Measurements from ENCODE around the gene PTPRU. TPM values are rescaled to one million over a fixed set of nuclear protein-coding genes. Genes with fewer than 3 reads are reported as not detected.

The PTPRU gene
- polyA plus RNA-seq, 1 of the 3 experiments (the other 2 are of a cell fraction): 3.5 TPM

DNA sequence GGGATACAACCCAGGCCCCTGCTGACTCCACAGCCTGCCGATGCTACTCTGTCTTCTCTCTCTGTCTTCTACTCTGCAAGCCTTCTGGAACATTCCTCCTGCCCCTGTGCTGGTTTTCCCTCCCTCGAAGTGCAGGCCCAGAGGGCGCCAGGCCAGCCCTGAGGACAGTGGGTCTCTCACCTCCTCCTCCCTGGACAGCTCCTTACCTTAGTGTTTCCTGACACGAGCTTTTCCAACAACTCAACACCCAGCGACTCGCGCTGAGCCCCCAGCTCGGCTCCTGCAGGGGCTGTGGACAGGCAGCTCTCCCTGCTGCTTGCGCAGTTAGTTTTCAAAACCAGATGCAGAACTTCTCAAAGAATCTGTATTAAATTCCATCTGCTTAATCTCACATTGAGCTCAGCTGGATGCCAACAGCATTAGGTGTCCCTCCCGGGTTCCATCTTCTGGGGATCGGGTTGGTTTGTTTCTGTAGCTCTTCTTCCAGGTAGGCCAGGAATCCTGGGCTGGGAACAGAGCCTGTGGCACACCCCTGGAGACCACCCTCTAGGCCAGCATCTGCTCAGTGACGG, 54.2 kb downstream of the PTPRU start:
- no peaks in the 10 kb centered on the region for H3K36me3 ChIP-seq (replicated peaks in 1 of 2; ENCODE audit: control insufficient read depth in 1 of 2, insufficient read depth in 2 of 2, low read length in 1 of 2)
- POLR2A ChIA-PET: interaction anchor here (0.9 kb wide), 1 partner anchor 9 kb away, joined by 3 read pairs; no protein-coding TSS in a partner anchor
- H3K4me1 ChIP-seq (ENCODE audit: control insufficient read depth in 1 of 2, insufficient read depth in 2 of 2, low read depth in 1 of 2, low read length in 1 of 2): peaks cover 0 to 3% of the 10 kb centered on the region in 2 experiments; a peak in 1 of 4 replicates
- H3K27me3 ChIP-seq (ENCODE audit: insufficient read depth): no peaks in the 10 kb centered on the region
- H3K9ac ChIP-seq: no peak overlapping the region
- H3K9me3 ChIP-seq: no peaks in the 10 kb centered on the region
- no peak for DNase-seq
- no peaks in the 10 kb centered on the region for H3K9me2 ChIP-seq
- no peak overlapping the region for H3K4me2 ChIP-seq
- no peaks in the 10 kb centered on the region for H4K20me1 ChIP-seq (ENCODE audit: insufficient read depth)
- no peaks in the 10 kb centered on the region for H3F3A ChIP-seq (replicated peaks; ENCODE audit: insufficient read depth)
- no peaks in the 10 kb centered on the region for H3K79me2 ChIP-seq (ENCODE audit: insufficient read depth)
- H2AFZ ChIP-seq (ENCODE audit: low read depth): no peak overlapping the region
- H3K4me3 ChIP-seq (ENCODE audit: low read depth in 2 of 2, low read length in 1 of 2): no peak overlapping the region
- WGBS (ENCODE audit: low lambda C conversion rate): 66% methylated on average over 11 of the region's 12 CpGs
- CTCF ChIA-PET: interaction anchor here (1.1 kb wide), 1 partner anchor 821 kb away, joined by 3 read pairs; no protein-coding TSS in a partner anchor
- H3K27ac ChIP-seq (ENCODE audit: low read depth in 2 of 2, low read length in 1 of 2): no peak overlapping the region
- TF ChIP-seq YY1 (IDR thresholded peaks at IDR 0.05; ENCODE audit: low read depth): no peak
- TF ChIP-seq JUND (IDR thresholded peaks at IDR 0.05): no peak
- no peak for TF ChIP-seq CHD2 (IDR thresholded peaks at IDR 0.05; ENCODE audit: low read length, partially characterized antibody)
- no peak for TF ChIP-seq NRF1 (IDR thresholded peaks at IDR 0.05; ENCODE audit: low read depth, low read length)
- no peak for TF ChIP-seq GABPA (IDR thresholded peaks at IDR 0.05; ENCODE audit: low read depth)
- TF ChIP-seq, protein P1, sequence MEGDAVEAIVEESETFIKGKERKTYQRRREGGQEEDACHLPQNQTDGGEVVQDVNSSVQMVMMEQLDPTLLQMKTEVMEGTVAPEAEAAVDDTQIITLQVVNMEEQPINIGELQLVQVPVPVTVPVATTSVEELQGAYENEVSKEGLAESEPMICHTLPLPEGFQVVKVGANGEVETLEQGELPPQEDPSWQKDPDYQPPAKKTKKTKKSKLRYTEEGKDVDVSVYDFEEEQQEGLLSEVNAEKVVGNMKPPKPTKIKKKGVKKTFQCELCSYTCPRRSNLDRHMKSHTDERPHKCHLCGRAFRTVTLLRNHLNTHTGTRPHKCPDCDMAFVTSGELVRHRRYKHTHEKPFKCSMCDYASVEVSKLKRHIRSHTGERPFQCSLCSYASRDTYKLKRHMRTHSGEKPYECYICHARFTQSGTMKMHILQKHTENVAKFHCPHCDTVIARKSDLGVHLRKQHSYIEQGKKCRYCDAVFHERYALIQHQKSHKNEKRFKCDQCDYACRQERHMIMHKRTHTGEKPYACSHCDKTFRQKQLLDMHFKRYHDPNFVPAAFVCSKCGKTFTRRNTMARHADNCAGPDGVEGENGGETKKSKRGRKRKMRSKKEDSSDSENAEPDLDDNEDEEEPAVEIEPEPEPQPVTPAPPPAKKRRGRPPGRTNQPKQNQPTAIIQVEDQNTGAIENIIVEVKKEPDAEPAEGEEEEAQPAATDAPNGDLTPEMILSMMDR (IDR thresholded peaks at IDR 0.05): no peak
- no peak for TF ChIP-seq NFIC (IDR thresholded peaks at IDR 0.05; ENCODE audit: borderline replicate concordance)
- TF ChIP-seq, protein P2, sequence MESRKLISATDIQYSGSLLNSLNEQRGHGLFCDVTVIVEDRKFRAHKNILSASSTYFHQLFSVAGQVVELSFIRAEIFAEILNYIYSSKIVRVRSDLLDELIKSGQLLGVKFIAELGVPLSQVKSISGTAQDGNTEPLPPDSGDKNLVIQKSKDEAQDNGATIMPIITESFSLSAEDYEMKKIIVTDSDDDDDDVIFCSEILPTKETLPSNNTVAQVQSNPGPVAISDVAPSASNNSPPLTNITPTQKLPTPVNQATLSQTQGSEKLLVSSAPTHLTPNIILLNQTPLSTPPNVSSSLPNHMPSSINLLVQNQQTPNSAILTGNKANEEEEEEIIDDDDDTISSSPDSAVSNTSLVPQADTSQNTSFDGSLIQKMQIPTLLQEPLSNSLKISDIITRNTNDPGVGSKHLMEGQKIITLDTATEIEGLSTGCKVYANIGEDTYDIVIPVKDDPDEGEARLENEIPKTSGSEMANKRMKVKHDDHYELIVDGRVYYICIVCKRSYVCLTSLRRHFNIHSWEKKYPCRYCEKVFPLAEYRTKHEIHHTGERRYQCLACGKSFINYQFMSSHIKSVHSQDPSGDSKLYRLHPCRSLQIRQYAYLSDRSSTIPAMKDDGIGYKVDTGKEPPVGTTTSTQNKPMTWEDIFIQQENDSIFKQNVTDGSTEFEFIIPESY (IDR thresholded peaks at IDR 0.05; ENCODE audit: borderline replicate concordance, low read depth): no peak
- no peak for TF ChIP-seq MEF2A (IDR thresholded peaks at IDR 0.05; ENCODE audit: borderline replicate concordance, low read depth)
- TF ChIP-seq, protein P3, sequence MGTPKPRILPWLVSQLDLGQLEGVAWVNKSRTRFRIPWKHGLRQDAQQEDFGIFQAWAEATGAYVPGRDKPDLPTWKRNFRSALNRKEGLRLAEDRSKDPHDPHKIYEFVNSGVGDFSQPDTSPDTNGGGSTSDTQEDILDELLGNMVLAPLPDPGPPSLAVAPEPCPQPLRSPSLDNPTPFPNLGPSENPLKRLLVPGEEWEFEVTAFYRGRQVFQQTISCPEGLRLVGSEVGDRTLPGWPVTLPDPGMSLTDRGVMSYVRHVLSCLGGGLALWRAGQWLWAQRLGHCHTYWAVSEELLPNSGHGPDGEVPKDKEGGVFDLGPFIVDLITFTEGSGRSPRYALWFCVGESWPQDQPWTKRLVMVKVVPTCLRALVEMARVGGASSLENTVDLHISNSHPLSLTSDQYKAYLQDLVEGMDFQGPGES (IDR thresholded peaks at IDR 0.05; ENCODE audit: low read depth, low read length): no peak
- TF ChIP-seq, protein P4, sequence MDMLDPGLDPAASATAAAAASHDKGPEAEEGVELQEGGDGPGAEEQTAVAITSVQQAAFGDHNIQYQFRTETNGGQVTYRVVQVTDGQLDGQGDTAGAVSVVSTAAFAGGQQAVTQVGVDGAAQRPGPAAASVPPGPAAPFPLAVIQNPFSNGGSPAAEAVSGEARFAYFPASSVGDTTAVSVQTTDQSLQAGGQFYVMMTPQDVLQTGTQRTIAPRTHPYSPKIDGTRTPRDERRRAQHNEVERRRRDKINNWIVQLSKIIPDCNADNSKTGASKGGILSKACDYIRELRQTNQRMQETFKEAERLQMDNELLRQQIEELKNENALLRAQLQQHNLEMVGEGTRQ (IDR thresholded peaks at IDR 0.05; ENCODE audit: borderline replicate concordance, low read depth, low read length): no peak
- TF ChIP-seq EP300 (IDR thresholded peaks at IDR 0.05; ENCODE audit: borderline replicate concordance in 1 of 2, low read depth in 1 of 2, low read length in 1 of 2): no peak
- TF ChIP-seq FOXM1 (IDR thresholded peaks at IDR 0.05; ENCODE audit: low read depth): no peak
- TF ChIP-seq POLR2AphosphoS5 (IDR thresholded peaks at IDR 0.05; ENCODE audit: low read depth, low read length): no peak
- TF ChIP-seq, protein P5, sequence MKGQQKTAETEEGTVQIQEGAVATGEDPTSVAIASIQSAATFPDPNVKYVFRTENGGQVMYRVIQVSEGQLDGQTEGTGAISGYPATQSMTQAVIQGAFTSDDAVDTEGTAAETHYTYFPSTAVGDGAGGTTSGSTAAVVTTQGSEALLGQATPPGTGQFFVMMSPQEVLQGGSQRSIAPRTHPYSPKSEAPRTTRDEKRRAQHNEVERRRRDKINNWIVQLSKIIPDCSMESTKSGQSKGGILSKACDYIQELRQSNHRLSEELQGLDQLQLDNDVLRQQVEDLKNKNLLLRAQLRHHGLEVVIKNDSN (IDR thresholded peaks at IDR 0.05; ENCODE audit: borderline replicate concordance, low read depth): no peak
- TF ChIP-seq GATA2 (CRISPR knock-in tag; IDR thresholded peaks at IDR 0.05): no peak

Data from SK-N-SH (cell line).